C4-2B (cell line): Measurements from ENCODE around the gene CRIP1.

ENCODE experiments used
- CTCF ChIP-seq: fragments of 450-650 bp; conservative IDR thresholded peaks from 2 replicates; pipeline ENCODE4 v1.5.1; 2017; ENCODE audit warnings: mild to moderate bottlenecking
- ZFX ChIP-seq: fragments of 450-650 bp; IDR thresholded peaks from 2 replicates; pipeline ENCODE4 v1.6.1; 2017

GRCh38 chr14:105475269-105476096 lies 11.2 kb upstream of the CRIP1 start:
- TF ChIP-seq CTCF (no peak), ZFX (no peak)
